Neural cell (in vitro differentiated cells): Measurements from ENCODE around the gene MLC1. TPM values are rescaled to one million over a fixed set of nuclear protein-coding genes. Genes with fewer than 3 reads are reported as not detected.
"Not testable (repeated sequence)": the region's sequence is repeated elsewhere in the genome, so short reads cannot be mapped to it uniquely, and the experiment has no call there.

Experiments used
- H2AFZ ChIP-seq: fragments of 200-600, 300-800 bp; sonication (generic), shearing (Covaris generic); 2 replicates; pipeline ENCODE4 v1.6.0; 2014; ENCODE audit warnings: low read depth, mild to moderate bottlenecking, antibody characterized with exemption, low read length, moderate library complexity
- H3F3A ChIP-seq: fragments of 200-600 bp; shearing (Covaris generic); 2 replicates; pipeline ENCODE4 v1.6.1; 2016; ENCODE audit warnings: mild to moderate bottlenecking, moderate library complexity, mixed read lengths, antibody characterized with exemption, low read length; ENCODE audit not compliant: insufficient read depth, poor library complexity, severe bottlenecking
- H3K27ac ChIP-seq: fragments of 200-600, 300-800 bp; sonication (generic), shearing (Covaris generic); 2 replicates; pipeline ENCODE4 v1.5.1; 2014; ENCODE audit warnings: mild to moderate bottlenecking, low read length, moderate library complexity
- H3K27me3 ChIP-seq: fragments of 300-800, 200-600 bp; sonication (generic), shearing (Covaris generic); 2 replicates; pipeline ENCODE4 v1.6.0; 2014; ENCODE audit warnings: mild to moderate bottlenecking, low read depth, low read length, moderate library complexity; ENCODE audit not compliant: insufficient read depth
- H3K36me3 ChIP-seq: fragments of 300-800, 200-600 bp; sonication (generic), shearing (Covaris generic); 2 replicates; pipeline ENCODE4 v1.5.1; 2014; ENCODE audit warnings: mild to moderate bottlenecking, antibody characterized with exemption, low read length, moderate library complexity; ENCODE audit not compliant: insufficient read depth
- H3K4me2 ChIP-seq: fragments of 300-800, 200-600 bp; sonication (generic), shearing (Covaris generic); 2 replicates; pipeline ENCODE4 v1.6.0; 2014; ENCODE audit warnings: mild to moderate bottlenecking, low read length
- H3K4me3 ChIP-seq: fragments of 300-800, 200-600 bp; sonication (generic), shearing (Covaris generic); 2 replicates; pipeline ENCODE4 v1.5.1; 2014; ENCODE audit warnings: mild to moderate bottlenecking, low read length, moderate library complexity
- H3K79me2 ChIP-seq: fragments of 200-600 bp; shearing (Covaris generic); replicated peaks from 2 replicates; pipeline ENCODE4 v1.6.0; 2014; ENCODE audit warnings: mild to moderate bottlenecking, low read length, moderate library complexity; ENCODE audit not compliant: insufficient read depth
- H3K9ac ChIP-seq: fragments of 300-800, 200-600 bp; sonication (generic), shearing (Covaris generic); 2 replicates; pipeline ENCODE4 v1.6.1; 2016; ENCODE audit warnings: mild to moderate bottlenecking, low read length, mixed read lengths
- H3K9me2 ChIP-seq: fragments of 200-600 bp; shearing (Covaris generic); 2 replicates; pipeline ENCODE4 v1.6.1; 2016; ENCODE audit warnings: mild to moderate bottlenecking, low read length, mixed read lengths; ENCODE audit not compliant: insufficient read depth
- H3K9me3 ChIP-seq: fragments of 200-600, 300-800 bp; sonication (generic), shearing (Covaris generic); 2 replicates; pipeline ENCODE4 v1.6.1; 2016; ENCODE audit warnings: mild to moderate bottlenecking, mixed run types, low read length, moderate library complexity, mixed read lengths
- H4K20me1 ChIP-seq: fragments of 200-600 bp; shearing (Covaris generic); 2 replicates; pipeline ENCODE4 v1.6.1; 2016; ENCODE audit warnings: mild to moderate bottlenecking, mixed run types; ENCODE audit not compliant: insufficient read depth
- EP300 ChIP-seq: fragments of 450-650 bp; conservative IDR thresholded peaks from 2 replicates; pipeline ENCODE4 v1.6.1; 2014; ENCODE audit warnings: antibody characterized with exemption, mild to moderate bottlenecking, moderate library complexity; ENCODE audit not compliant: poor library complexity, severe bottlenecking
- EZH2 ChIP-seq: fragments of 200-600, 300-800 bp; shearing (Covaris generic), sonication (generic); IDR thresholded peaks from 2 replicates; pipeline ENCODE4 v1.6.1; 2014; ENCODE audit warnings: antibody characterized with exemption, low read length, borderline replicate concordance, mild to moderate bottlenecking; ENCODE audit not compliant: insufficient read depth, poor library complexity, severe bottlenecking
- MXI1 ChIP-seq: fragments of 450-650 bp; conservative IDR thresholded peaks from 2 replicates; pipeline ENCODE4 v1.6.1; 2014; ENCODE audit warnings: antibody characterized with exemption, mild to moderate bottlenecking; ENCODE audit not compliant: poor library complexity, severe bottlenecking
- POLR2AphosphoS5 ChIP-seq: IDR thresholded peaks from 2 replicates; pipeline ENCODE4 v1.6.1; 2012
- RAD21 ChIP-seq: fragments of 450-650 bp; conservative IDR thresholded peaks from 2 replicates; pipeline ENCODE4 v1.6.1; 2014; ENCODE audit warnings: antibody characterized with exemption, mild to moderate bottlenecking, moderate library complexity
- SMC3 ChIP-seq: fragments of 450-650 bp; conservative IDR thresholded peaks from 2 replicates; pipeline ENCODE4 v1.6.1; 2014; ENCODE audit warnings: antibody characterized with exemption, mild to moderate bottlenecking, moderate library complexity; ENCODE audit not compliant: poor library complexity
- TAF1 ChIP-seq: IDR thresholded peaks from 2 replicates; pipeline ENCODE4 v1.6.1; 2012; ENCODE audit warnings: low read depth
- polyA plus RNA-seq: library from polyadenylated mRNA; depleted of rRNA; stranded (reverse); fragments of >200 nt; gene quantifications from 2 replicates; pipeline ENCODE4 v1.2.3, GENCODE V29; 2014
- TF ChIP-seq, protein P1 (sequence below): IDR thresholded peaks from 2 replicates; pipeline ENCODE4 v1.6.1; 2012; ENCODE audit warnings: borderline replicate concordance
- TF ChIP-seq, protein P2 (sequence below): fragments of 450-650 bp; IDR thresholded peaks from 2 replicates; pipeline ENCODE4 v1.5.1; 2014; ENCODE audit warnings: antibody characterized with exemption, mild to moderate bottlenecking, moderate library complexity; ENCODE audit not compliant: poor library complexity, severe bottlenecking

Gene MLC1
- polyA plus RNA-seq, 1 donor from 2014 or later, result not detected

DNA sequence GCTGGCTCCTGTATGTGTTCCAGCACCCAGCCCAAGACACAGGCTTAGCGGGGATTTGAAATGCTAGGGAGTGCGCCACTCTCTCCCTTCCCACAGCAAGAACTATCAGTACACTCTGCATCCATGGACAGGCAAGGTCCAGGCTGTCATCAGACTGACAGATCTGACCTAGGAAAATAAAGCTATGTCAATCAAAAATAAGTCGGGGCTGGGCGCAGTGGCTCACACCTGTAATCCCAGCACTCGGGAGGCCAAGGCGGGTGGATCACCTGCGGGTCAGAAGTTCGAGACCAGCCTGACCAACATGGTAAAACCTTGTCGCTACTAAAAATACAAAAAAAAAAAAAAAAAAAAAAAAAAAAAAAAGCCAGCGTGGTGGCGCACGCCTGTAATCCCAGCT lies 2.9 kb upstream of the MLC1 start:
- H3K9me3 ChIP-seq, result no peaks in the 10 kb centered on the region
- no peak overlapping the region for H3K9ac ChIP-seq
- H3K4me3 ChIP-seq, result no peak overlapping the region
- H3K9me2 ChIP-seq, result no peaks in the 10 kb centered on the region
- TF ChIP-seq TAF1 (no peak), MXI1 (no peak), POLR2AphosphoS5 (no peak), EZH2 (no peak), RAD21 (no peak), SMC3 (no peak), EP300 (no peak)
- TF ChIP-seq, protein P1, sequence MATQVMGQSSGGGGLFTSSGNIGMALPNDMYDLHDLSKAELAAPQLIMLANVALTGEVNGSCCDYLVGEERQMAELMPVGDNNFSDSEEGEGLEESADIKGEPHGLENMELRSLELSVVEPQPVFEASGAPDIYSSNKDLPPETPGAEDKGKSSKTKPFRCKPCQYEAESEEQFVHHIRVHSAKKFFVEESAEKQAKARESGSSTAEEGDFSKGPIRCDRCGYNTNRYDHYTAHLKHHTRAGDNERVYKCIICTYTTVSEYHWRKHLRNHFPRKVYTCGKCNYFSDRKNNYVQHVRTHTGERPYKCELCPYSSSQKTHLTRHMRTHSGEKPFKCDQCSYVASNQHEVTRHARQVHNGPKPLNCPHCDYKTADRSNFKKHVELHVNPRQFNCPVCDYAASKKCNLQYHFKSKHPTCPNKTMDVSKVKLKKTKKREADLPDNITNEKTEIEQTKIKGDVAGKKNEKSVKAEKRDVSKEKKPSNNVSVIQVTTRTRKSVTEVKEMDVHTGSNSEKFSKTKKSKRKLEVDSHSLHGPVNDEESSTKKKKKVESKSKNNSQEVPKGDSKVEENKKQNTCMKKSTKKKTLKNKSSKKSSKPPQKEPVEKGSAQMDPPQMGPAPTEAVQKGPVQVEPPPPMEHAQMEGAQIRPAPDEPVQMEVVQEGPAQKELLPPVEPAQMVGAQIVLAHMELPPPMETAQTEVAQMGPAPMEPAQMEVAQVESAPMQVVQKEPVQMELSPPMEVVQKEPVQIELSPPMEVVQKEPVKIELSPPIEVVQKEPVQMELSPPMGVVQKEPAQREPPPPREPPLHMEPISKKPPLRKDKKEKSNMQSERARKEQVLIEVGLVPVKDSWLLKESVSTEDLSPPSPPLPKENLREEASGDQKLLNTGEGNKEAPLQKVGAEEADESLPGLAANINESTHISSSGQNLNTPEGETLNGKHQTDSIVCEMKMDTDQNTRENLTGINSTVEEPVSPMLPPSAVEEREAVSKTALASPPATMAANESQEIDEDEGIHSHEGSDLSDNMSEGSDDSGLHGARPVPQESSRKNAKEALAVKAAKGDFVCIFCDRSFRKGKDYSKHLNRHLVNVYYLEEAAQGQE, result no peak
- TF ChIP-seq, protein P2, sequence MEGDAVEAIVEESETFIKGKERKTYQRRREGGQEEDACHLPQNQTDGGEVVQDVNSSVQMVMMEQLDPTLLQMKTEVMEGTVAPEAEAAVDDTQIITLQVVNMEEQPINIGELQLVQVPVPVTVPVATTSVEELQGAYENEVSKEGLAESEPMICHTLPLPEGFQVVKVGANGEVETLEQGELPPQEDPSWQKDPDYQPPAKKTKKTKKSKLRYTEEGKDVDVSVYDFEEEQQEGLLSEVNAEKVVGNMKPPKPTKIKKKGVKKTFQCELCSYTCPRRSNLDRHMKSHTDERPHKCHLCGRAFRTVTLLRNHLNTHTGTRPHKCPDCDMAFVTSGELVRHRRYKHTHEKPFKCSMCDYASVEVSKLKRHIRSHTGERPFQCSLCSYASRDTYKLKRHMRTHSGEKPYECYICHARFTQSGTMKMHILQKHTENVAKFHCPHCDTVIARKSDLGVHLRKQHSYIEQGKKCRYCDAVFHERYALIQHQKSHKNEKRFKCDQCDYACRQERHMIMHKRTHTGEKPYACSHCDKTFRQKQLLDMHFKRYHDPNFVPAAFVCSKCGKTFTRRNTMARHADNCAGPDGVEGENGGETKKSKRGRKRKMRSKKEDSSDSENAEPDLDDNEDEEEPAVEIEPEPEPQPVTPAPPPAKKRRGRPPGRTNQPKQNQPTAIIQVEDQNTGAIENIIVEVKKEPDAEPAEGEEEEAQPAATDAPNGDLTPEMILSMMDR, result no peak
- H4K20me1 ChIP-seq, result no peaks in the 10 kb centered on the region
- H3K79me2 ChIP-seq, result no peaks in the 10 kb centered on the region
- H3F3A ChIP-seq, result no peaks in the 10 kb centered on the region
- no peak overlapping the region for H2AFZ ChIP-seq
- H3K36me3 ChIP-seq, result no peaks in the 10 kb centered on the region
- no peak overlapping the region for H3K4me2 ChIP-seq
- no peak overlapping the region for H3K27ac ChIP-seq
- H3K27me3 ChIP-seq, result no peaks in the 10 kb centered on the region

DNA sequence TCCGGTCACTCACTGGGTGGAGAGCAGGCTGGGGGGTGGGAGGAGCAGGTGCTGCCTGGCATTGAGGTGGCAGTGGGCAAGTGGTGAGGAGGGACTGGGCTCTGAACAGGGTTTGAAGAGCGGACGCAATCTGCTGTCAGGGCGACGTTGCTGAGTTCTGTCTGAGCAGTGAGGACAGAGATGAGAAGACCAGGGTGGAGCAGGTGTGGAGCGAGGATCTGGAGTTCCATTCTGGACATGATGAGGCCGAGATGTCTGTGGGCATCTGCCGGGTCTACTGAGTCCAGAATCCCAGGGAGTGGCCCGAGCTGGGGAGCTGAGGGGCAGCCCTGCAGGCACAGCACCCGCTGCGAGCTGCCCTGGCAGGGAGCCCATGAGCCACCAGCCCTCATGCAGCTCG lies 2.4 kb upstream of the MLC1 start:
- Histone ChIP-seq H3K36me3 (no peaks in the 10 kb centered on the region), H3F3A (no peaks in the 10 kb centered on the region), H3K27me3 (no peaks in the 10 kb centered on the region), H3K27ac (no peak overlapping the region), H2AFZ (no peak overlapping the region), H3K4me3 (no peak overlapping the region), H4K20me1 (no peaks in the 10 kb centered on the region), H3K79me2 (no peaks in the 10 kb centered on the region), H3K9me2 (no peaks in the 10 kb centered on the region), H3K4me2 (no peak overlapping the region), H3K9me3 (no peaks in the 10 kb centered on the region), H3K9ac (no peak overlapping the region)
- TF ChIP-seq POLR2AphosphoS5, result no peak
- TF ChIP-seq EP300, result no peak
- TF ChIP-seq RAD21, result no peak
- TF ChIP-seq, protein P2, result no peak
- TF ChIP-seq, protein P1, result no peak
- no peak for TF ChIP-seq TAF1
- no peak for TF ChIP-seq SMC3
- TF ChIP-seq EZH2, result no peak
- TF ChIP-seq MXI1, result no peak

DNA sequence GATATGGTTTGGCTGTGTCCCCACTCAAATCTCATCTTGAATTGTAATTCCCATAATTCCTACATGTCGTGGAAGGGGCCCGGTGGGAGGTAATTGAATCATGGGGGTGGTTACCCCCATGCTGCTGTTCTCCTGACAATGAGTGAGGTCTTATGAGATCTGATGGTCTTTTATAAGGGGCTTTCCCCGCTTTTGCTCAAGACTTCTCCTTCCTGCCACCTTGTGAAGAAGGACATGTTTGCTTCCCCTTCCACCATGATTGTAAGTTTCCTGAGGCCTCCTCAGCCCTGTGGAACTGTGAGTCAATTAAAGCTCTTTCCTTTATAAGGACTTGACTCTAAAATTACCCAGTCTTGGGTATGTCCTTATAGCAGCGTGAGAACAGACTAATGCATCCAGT lies 1.7 kb upstream of the MLC1 start:
- H3K27ac ChIP-seq, H3K27me3 ChIP-seq, H3F3A ChIP-seq, H3K36me3 ChIP-seq, H3K4me2 ChIP-seq, H3K9me3 ChIP-seq, H3K79me2 ChIP-seq, H3K9me2 ChIP-seq, H3K9ac ChIP-seq, H3K4me3 ChIP-seq, H4K20me1 ChIP-seq, H2AFZ ChIP-seq: not testable (repeated sequence)
